Gastrocnemius medialis (tissue), 4 donors: ENCODE measurements around the gene IL6ST.

ENCODE experiments used
- CTCF ChIP-seq, 5 experiments: fragments of 450-650 bp in 3 of 5; fragments of 200-600 bp in 2 of 5; sonication (generic) in 2 of 5; IDR thresholded peaks in 4 of 5; conservative IDR thresholded peaks in 1 of 5; 1 replicate in 4 of 5; 2 replicates in 1 of 5; pipeline ENCODE4 v1.5.1; 2016 to 2019; ENCODE audit warnings: antibody characterized with exemption in 5 of 5, mild to moderate bottlenecking in 3 of 5, moderate library complexity in 3 of 5
- POLR2A ChIP-seq, 2 donors: fragments of 450-650 bp; IDR thresholded peaks; one replicate each; pipeline ENCODE4 v1.6.1; 2017; ENCODE audit warnings: antibody characterized with exemption in 2 of 2, mild to moderate bottlenecking in 2 of 2, moderate library complexity in 2 of 2

- TF ChIP-seq CTCF (IDR thresholded peaks at IDR 0.05 in 4 of 5, conservative IDR thresholded peaks at IDR 0.05 in 1 of 5) (no peak), POLR2A (IDR thresholded peaks at IDR 0.05) (no peak)
Observed at GRCh38 chr5:56039985-56040384, 45.2 kb upstream of the IL6ST start.
